DMS114 treated with DMSO at 0.1 percent for 48 hours (cell line): ENCODE data around the gene ADARB2.

ENCODE experiments used
- DNase-seq: peaks from one replicate; lab custom pipeline; 2025; ENCODE audit not compliant: unreplicated experiment; lab: John Stamatoyannopoulos, UW

ADARB2 gene

DNA sequence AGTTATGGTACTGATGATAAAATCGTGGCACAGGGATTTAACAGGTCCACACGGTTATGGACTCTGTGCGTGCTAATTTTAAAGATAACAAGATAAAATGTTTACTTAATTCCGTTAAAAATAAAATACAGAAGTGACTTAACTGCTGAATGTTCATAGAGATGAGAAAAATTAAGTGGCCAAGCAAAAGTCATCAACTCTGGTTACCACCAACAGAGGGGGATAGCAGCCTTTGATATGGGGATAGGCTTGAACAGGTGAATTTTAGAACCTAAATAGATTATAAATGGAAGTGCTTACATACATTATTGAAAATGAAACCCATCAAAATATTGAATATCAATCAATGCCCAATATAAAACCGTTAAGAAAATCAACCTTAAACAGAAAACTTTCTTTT is 436.2 kb downstream of the ADARB2 start:
- DNase-seq: no peak

DNA sequence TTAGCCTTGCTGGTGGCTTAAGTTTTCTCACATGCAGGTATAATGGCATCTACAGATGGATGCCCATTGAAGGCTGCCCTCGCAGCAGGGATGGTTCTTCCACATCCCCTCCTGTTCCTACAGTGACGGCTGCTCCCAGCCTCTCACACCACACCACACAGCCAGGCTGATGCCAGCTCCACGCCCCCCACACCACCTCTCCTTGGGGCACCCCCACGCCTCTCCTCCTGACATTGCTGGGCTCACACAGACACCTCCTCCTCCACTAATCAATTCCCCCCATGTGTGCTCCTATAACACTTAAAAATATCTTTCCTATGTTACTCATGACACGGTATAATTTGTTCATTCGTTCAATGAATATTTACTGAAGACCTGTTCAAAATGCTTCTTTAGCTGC is 437.1 kb downstream of the ADARB2 start:
- no peak for DNase-seq

DNA sequence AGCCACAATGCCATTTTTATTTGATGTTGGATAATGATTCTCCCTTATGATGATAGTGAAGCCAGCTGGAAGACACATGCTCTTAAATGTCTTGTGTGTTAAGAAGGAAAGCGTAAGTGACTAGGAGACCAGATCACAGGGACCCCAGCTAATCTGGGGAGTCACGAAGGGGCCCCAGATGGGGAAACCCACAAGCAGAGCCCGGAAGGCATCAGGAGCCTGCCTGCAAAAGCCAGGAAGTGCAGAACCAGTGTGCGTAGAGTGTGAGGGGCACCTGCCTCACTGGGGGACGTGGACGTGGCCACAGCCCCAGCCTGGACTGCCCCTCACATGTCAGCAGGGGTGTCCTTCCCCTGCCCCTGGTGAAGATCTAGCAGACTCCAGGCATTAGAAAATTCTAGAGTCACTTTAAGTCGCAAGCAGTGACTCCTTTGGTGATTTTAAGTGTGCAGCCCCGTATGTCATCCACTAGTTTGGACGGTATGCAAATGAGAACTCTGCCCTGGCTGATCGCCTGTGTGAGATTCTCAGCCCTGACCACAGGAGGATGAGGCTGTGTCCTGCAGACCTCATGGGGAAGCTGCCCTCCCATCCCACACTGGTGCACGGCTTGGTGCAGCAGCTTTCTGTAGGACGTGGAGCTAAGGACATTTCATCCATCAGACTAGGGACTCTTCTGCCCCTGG is 438.1 kb downstream of the ADARB2 start:
- no peak for DNase-seq

DNA sequence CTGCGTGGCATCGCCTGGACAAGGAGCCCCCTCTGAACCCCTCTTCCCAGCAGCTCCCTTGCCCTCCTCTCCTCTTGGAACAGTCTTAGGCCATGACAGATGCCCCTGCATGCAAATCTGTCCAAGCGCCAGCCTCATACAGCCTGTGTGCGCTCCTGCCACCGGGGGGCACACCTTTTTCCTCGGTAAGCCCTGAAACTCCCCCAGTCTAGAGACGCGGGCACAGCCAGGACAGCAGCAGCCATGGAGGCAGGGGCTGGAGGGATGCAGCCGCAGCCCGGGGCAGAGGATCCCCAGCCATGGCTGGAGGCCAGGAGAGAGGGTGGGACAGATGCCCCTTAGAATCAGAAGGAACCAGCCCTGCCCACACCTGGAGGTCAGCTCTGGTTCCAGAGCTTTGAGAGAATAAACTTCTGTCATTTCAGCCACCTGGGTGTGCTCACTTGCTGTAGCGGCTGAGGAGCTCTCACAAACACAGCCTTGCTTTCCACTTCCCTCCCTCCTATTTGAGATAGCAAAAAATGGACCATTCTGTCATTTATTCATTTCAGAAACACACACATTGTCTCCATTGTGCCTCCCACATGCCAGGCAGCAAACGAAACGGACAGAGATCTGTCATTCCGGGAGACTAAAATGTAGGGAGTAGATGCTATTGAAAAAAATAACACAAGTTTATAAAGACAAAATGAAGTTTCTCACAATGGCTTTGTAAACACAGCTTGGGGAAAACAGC is 439.6 kb downstream of the ADARB2 start:
- DNase-seq: no peak

DNA sequence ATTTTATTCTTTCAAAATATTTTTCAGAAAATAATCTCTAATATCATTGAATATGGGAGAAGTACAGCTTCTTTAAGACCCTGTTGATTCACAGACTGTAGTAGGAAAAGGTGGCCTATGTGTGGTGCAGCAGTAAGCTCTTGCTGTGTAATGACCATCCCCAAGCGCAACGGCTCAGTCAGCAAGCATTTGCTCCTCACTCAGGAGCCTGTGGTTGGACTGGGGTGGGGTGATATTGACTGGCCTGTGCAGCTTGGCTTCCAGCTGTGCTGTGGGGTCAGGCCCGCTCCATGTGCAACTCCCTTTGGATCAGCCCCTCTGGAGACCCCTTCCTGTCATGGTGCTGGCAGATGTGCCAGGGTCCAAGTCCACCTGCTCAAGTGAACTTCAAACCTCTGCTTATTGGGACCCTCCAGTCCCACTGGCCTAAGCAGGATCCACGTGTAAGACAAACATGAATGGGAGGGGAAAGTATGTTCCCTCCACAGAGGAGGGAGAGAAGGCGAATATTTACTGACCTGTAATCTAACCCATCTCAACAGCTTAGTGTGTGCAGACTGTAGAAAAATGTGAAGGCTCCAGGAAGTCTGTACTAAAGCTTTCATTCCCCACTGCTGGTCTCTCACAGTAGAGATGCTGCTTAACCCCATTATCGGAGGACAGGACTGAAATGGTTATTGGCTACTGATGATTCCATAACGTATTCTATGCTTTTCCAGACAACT is 441.4 kb downstream of the ADARB2 start:
- no peak for DNase-seq

DNA sequence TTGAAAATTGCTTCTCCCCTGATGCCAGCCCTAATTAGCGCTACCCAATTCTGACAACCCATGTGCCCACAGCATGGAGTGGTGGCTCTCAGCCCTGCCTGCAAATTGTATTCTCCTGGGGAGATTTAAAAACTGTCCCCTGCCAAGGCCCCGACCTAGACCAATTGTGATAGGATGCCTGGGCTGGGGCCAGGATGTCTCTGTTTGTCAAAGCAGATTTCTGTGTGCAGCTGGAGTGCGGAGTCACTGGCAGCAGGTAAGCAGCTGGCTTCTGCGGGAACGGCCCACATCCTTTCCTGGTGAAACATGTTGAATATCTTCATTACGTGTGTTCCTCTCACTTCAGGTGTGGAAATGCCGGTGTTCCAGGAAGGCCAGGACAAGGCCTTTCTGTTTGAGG is 442.6 kb downstream of the ADARB2 start:
- DNase-seq: no peak

DNA sequence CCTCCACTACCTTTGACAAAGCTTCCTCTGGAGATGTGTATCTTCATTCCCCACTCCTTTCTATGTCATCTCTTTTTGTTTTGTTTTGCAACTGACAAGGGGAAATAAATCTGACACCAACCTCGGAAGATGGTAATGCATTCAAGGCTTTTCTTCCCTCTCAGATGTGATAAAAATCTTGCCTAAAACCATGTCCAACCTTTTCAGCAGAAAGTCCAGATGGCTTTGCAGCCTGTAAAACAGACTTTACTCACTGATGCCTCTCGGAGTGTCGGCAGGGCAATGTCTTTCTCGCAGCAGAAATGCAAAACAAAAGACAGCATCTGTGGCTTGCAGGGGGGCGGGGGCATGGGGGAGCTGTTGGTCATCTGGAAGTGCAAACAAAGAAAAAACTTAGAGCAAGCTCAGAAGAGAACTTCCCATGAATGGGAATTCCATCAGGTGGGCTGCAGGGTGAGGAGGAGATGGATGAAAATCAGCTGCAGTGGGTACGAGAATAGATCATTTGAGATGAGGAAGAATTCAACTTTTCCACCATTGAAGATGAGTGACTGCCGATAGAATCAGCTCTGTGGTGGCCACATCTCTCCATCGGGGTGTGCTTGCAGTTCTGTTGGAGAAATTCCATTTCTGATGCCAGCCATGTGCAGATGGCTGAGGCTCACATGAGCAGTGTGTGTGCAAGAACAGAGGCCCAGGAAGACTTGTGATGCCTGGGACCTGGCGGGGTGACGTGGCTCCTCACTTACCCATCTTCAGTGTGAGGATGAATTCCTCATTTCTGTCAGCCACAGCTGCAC is 443.5 kb downstream of the ADARB2 start:
- no peak for DNase-seq

DNA sequence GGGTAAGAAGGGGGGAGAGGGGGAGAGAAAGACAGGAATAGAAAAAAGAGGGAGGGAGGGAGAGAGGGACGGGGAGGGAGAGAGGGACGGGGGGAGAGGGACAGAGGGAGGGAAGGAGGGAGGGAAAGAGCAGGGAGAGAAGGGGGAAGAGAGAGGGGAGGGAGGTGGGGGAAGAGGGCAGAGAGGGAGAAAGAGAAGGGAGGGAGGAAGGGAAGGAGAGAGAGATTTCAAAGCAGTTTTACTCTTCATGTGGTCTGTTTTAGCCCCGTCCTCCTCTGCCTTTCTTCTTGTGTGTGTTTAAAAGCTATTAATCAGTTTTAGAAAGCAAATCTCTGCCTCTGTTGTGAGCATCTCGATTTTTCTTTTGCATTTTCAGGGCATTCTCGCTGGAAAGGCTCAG is 444.2 kb downstream of the ADARB2 start:
- no peak for DNase-seq

DNA sequence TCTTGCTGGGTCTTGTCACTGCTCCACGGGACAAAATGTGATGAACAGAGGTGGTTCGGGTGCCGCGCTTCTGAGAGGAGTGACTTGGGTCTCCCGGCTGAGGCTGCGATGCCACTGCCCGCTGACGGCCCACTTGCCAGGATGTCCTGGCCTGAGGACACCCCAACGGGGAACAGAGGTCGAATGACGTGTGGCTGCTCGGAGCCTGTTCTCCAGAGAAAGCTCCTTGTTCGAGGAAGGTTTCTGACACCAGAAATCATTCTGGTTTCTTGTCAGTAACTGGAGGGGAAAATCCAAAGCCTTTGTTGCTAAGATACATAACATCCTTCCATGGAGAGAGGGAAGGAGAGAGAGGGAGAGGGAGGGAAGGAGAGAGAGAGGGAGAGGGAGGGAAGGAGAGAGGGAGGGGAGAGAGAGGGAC is 444.7 kb downstream of the ADARB2 start:
- DNase-seq: no peak

DNA sequence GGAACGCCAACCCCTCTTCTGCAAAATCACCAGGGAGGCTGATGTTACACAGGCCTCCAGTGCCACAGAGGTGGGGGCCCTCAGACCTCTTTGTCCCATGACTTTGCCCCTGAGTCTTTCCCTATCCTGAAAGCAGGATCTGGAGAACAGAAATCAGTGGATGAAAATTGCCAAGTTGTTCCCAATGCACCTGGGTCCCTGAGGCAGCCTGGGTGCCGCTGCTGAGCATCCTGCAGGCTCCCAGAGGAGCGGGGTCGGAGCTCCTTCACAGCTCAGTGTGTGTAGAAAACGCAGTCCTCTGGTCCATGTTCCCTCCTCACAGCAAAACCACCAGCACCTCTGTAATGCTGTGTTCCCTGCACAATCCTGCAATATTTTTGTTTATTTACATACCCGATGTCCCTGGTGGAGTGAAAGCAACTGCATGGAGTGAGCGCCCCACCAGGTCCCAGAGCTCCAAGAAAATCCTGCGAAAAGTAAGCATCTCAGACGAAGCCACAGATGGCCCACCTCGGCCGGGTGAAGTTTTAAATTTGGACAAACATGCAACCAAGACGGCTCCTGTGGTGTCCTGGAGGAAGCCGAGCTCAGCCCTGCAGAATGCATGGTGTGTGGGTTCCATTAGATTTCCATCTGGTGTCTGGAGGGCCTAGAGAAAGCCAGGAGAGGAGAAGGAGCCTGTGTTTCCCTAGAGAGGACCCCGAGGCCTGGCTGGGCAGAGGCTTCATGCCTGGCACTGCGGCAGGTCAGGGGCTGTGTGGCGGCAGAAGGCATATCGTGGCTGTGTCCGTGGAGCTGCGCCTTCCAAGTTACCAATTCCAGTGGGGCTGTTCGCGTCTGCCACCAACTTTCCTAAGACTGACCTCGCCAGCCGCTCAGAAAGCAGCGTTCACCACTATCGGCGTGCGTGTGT is 445.9 kb downstream of the ADARB2 start:
- no peak for DNase-seq

DNA sequence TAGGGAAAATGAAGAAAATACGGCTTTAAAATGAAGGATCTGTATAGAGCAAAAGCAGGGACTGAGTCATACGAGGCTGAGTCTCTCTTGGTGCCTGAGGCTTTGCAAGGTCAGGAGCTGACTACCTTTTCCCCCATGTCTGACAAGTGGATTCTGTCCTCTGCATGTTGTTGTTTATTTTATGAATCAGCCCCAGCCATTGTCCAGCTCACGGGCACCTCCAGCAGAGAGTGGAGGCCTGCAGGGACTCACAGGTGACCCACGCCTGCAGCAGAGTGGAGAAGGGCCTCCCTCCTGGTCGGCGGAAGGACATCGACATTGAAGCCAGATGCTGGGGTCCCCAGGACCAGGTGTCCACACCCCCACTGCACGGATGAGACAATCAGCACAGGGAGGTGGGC is 447.3 kb downstream of the ADARB2 start:
- no peak for DNase-seq

DNA sequence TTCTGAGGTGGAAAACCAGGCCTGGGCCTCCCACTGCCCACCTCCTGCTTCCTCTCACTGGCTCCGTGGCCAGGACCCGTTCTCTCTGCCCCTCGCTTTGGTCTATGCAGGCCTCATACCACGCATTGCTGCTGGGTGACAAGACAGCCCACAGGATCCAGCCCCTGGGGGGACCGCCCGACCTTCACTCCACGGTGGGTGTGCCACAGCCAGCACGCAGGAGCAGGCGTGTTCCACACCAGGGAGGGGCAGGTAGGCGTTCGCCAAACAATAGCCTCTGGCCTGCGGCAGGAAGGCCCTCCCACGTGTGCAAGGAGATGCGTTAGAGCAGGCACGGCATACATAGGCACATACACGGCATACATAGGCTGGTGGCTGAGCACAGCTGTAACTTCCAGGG is 447.7 kb downstream of the ADARB2 start:
- no peak for DNase-seq

DNA sequence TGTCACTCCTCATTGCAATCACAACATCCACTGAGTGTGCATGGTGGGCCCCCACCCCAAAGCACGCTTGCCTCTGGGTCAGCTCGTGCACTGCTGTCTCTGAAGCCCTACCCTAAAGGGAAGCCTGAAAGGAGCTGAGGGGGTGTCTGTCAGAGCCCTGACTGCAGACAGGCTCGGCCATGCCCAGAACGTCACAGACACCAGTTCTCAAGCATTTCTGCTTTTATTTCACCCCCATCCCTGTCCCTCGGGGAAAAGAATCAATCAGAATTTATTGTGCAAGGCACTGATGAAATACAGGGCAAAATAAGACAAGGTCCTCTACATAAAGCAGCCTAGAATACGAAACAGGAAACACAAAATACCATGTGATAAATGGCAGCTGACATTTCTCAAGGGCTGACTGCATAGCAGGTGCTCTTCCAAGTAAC is 449.3 kb downstream of the ADARB2 start:
- no peak for DNase-seq

DNA sequence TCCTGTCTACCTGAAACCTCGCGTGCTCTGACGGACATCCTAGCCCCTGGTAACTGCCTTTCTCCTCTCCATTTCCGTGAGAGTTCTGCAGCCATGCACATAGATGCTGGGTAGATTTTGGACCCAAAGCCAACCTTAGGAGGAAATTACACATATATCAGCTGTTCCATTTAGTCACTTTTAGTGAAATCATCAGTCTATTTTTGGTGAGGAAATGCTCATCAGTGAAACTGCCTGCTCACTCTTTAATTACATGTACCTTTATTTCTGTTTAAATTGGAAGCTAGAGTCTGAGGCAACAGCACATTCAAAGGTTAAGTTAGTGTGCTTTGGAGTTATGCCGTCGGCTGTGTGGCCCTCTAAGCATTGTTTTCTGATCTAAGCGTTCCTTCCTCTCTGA is 449.8 kb downstream of the ADARB2 start:
- no peak for DNase-seq

DNA sequence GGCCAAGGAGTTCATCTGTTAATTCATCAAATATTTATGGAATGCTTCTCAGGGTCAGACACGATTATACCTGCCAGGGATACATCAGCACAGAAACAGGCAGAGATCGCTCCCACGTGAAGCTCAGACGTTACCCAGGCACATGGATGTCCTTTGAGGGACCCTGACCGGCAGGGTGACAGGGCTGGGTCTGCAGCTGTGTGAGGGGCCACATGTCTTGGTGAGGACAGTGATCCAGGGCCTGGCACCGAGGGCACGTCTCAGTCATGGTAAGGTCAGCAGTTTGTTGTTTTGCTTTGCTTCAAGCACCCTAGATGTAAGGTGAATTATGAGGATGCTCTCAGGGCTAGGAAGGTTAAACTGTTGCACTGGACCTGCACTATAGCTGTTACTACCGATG is 453.2 kb downstream of the ADARB2 start:
- no peak for DNase-seq

DNA sequence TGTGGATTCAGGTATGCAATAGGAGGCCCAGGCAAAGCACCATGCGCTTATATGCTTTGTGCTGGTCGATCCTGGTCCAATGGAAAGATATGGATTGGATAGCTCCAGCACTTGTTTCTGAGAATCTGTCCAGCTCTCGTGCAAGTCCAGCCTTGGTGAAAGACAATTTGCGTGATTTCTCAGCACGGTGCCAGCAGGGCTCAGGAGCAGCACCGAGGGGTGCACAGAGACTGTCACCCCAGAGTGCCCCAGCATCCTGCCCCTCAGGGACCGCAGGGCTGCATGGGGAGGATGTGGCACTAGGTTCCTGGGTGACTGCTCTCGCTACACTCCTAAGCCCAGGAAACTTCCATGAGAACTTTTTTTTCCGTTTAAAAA is 455.9 kb downstream of the ADARB2 start:
- no peak for DNase-seq

DNA sequence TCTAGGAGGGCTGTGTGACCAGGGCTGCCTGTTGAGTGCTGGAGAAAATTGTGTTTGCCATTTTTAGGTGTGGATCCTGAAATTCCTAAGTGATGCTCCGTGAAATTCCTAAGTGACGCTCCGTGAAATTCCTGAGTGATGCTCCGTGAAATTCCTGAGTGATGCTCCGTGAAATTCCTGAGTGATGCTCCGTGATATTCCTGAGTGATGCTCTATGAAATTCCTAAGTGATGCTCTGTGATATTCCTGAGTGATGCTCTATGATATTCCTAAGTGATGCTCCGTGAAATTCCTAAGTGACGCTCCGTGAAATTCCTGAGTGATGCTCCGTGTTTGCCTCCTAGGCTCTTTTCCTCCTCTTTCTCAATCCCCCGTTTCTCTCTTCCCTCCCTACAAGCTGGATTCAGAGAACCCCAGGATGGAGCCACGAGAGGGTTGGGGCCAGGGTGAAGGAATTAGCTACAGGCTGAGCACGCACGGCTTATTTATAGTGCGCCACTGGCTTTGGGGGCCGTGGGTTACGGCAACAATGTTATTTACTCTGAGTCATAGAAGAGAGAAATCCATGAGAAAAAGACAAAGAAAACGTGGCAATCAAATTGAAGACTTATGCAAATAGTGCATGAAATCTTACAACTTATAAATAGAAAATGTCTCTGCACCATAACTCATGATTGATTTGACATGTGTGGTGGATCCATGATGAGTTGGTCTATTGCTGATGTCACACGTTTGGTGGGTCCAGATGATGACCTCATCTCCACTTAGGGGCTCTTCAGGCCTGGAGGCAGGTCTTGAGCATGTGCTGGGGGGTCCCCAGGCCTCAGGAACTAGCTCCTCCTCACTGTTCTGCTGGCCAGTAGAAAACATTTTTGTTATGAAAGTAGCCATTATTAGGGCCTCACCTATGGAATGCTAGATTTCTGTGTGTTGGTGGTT is 456.6 kb downstream of the ADARB2 start:
- DNase-seq: no peak

DNA sequence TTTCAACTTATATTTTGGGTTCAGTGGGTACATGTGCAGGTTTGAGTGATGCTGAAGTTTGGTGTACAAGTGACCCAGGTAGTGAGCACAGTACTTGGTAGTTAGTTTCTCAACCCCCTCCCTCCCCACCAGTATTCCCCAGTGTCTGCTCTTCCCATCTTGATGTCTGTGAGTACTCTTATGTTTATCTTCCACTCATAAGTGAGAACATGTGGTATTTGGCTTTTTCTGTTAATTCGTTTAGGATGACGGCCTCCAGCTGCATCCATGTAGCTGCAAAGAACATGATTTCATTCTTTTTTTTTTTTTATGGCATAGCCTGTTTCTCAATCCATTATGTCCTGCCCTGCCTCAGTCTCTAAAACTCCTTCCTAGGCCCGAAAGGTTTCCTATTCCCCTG is 459.0 kb downstream of the ADARB2 start:
- no peak for DNase-seq
